Measurements from ENCODE around the gene IER3.

IER3 gene

DNA sequence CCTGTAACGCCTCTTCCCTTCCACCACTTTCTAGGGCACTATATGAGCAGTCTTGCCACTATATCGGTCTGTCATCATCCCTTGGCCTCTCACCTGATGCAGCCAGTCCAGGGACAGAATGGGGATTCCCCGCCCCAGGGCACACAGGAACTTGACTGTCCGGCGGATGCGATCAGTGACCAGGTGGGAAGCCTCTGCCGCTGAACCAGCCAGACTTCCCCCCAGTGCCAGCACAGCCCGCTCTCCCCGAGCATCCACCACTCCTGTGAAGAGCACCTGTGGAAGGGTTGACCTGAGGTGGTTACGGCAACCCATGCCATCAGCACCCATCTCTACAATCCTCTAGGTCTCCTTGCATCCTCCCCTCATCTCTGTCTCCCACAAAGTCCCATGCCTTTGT lies 41.3 kb downstream of the IER3 start:
- DNase-seq (ENCODE audit: insufficient read length, low spot score) = no peak
- no peak for FAIRE-seq
- no peak for TF ChIP-seq POLR2A (IDR thresholded peaks at IDR 0.05; ENCODE audit: low read depth, low read length)

DNA sequence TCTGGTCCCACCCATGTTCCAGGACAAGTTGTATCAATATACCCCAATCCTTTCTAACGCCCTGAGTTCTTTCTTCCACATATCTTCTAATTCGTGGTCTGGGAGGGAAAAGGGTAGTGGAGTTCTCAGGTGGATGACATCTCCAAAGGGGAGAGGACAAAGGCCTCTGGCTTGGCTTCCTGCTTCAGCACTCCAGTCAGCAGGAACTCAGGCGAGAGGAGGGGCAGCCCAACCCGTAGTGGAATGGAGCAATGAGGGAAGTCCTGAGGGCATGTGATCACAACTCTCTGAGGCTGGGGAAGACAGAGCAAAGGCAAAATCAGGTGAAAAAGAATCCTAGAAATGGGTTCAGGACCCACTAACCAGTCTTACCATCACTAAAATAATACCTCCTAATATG lies 44.0 kb downstream of the IER3 start:
- TF ChIP-seq POLR2A (IDR thresholded peaks at IDR 0.05; ENCODE audit: low read depth, low read length) = no peak
- FAIRE-seq (no peak), DNase-seq (ENCODE audit: insufficient read length, low spot score) (no peak)

DNA sequence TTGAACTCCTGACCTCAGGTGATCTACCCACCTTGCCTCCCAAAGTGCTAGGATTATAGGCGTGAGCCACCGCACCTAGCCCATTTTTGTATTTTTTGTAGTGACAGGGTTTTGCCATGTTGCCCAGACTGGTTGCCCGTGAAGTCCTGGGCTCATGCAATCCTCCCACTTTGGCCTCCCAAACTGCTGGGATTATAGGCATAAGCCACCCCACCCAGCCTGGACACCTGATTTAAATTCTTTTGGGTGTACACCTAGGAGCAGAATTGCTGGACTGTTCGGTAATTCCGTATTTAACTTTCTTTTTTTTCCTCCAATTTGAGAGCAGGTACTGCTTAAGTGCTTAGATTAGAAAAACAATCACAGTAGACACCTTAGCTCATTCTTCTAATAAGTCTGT lies 47.9 kb downstream of the IER3 start:
- DNase-seq (ENCODE audit: insufficient read length, low spot score) (no peak), FAIRE-seq (no peak)
- no peak for TF ChIP-seq POLR2A (IDR thresholded peaks at IDR 0.05; ENCODE audit: low read depth, low read length)

All from H54 (cell line).